ENCODE data around the gene FAM107B.

- no peak for TF ChIP-seq CTCF (IDR thresholded peaks at IDR 0.05)
- TF ChIP-seq POLR2A (IDR thresholded peaks at IDR 0.05): no peak
Observed at GRCh38 chr10:14635043-14635710, 139.5 kb downstream of the FAM107B start.

Measured in right lobe of liver (tissue), 4 donors.